ENCODE data around the gene KCNT1. TPM values are rescaled to one million over a fixed set of nuclear protein-coding genes. Genes with fewer than 3 reads are reported as not detected.

Gene KCNT1
- total RNA-seq, 2 donors from 2014 or later = 0.48 TPM; not detected in 1

GRCh38 chr9:135773530-135774238 is 71.7 kb downstream of the KCNT1 start:
- Histone ChIP-seq H3K27me3 (no peaks in the 10 kb centered on the region), H3K4me3 (no peak overlapping the region), H3K9me3 (no peaks in the 10 kb centered on the region), H3K4me1 (no peaks in the 10 kb centered on the region), H3K27ac (no peak overlapping the region), H3K36me3 (no peaks in the 10 kb centered on the region)
- DNase-seq (ENCODE audit: low spot score) = no peak
- no peak for TF ChIP-seq CTCF (IDR thresholded peaks at IDR 0.05)

- no peaks in the 10 kb centered on the region for H3K9me3 ChIP-seq
- no peaks in the 10 kb centered on the region for H3K27me3 ChIP-seq
- DNase-seq (ENCODE audit: low spot score) = no peak
Measured at GRCh38 chr9:135774239-135774747, 72.3 kb downstream of the KCNT1 start.

GRCh38 chr9:135774794-135775525 is 73.0 kb downstream of the KCNT1 start:
- H3K27ac ChIP-seq = no peak overlapping the region
- no peak for DNase-seq (ENCODE audit: low spot score)
- no peaks in the 10 kb centered on the region for H3K36me3 ChIP-seq
- H3K9me3 ChIP-seq = no peaks in the 10 kb centered on the region
- no peaks in the 10 kb centered on the region for H3K4me1 ChIP-seq
- no peaks in the 10 kb centered on the region for H3K27me3 ChIP-seq
- no peak for TF ChIP-seq CTCF (IDR thresholded peaks at IDR 0.05)
- H3K4me3 ChIP-seq = no peak overlapping the region

More at GRCh38 chr9:135774239-135774747, 72.3 kb downstream of the KCNT1 start:
- no peak for TF ChIP-seq CTCF (IDR thresholded peaks at IDR 0.05)
- no peak overlapping the region for H3K4me3 ChIP-seq
- H3K27ac ChIP-seq = no peak overlapping the region
- no peaks in the 10 kb centered on the region for H3K36me3 ChIP-seq
- H3K4me1 ChIP-seq = no peaks in the 10 kb centered on the region

- no peak for TF ChIP-seq CTCF (IDR thresholded peaks at IDR 0.05)
- Histone ChIP-seq H3K4me1 (no peaks in the 10 kb centered on the region), H3K27ac (no peak overlapping the region), H3K4me3 (no peak overlapping the region), H3K36me3 (no peaks in the 10 kb centered on the region), H3K9me3 (no peaks in the 10 kb centered on the region), H3K27me3 (no peaks in the 10 kb centered on the region)
- no peak for DNase-seq (ENCODE audit: low spot score)
Measured at GRCh38 chr9:135775911-135776310, 73.9 kb downstream of the KCNT1 start.

- no peaks in the 10 kb centered on the region for H3K27me3 ChIP-seq
- H3K27ac ChIP-seq = no peak overlapping the region
- DNase-seq (ENCODE audit: low spot score) = no peak
- H3K9me3 ChIP-seq = no peaks in the 10 kb centered on the region
- no peaks in the 10 kb centered on the region for H3K4me1 ChIP-seq
- no peak overlapping the region for H3K4me3 ChIP-seq
- TF ChIP-seq CTCF (IDR thresholded peaks at IDR 0.05) = no peak
- H3K36me3 ChIP-seq = no peaks in the 10 kb centered on the region
Measured at GRCh38 chr9:135776893-135777622, 75.1 kb downstream of the KCNT1 start.
